ENCODE data around the gene LGALS3. TPM values are rescaled to one million over a fixed set of nuclear protein-coding genes. Genes with fewer than 3 reads are reported as not detected.

LGALS3 gene
- total RNA-seq, 1 experiment from 2014 or later = 288 TPM

DNA sequence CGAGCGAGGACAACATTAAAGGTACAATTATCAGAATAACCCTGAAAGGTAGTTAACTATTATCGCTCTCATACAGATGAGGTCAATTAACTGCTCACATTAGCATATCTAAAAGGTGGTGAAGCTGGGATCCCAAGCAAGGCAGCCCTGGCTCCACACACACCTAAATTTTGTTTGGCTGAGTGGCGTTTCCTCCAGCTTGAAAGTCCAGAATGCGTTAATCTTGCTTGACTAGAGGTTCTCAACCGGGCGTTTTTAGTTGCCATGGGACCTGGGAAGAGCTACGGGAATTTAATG lies 61.8 kb downstream of the LGALS3 start:
- DNase-seq (ENCODE audit: low read depth) = no peak

- DNase-seq (ENCODE audit: low read depth) = peak; percentile 97
Observed at GRCh38 chr14:55191203-55192053, 62.4 kb downstream of the LGALS3 start, which contains the start of gene DLGAP5. Gene DLGAP5, minus strand, starts transcription at chr14:55191585. Its CDS starts 2,406 bp downstream, at chr14:55189179.

DNA sequence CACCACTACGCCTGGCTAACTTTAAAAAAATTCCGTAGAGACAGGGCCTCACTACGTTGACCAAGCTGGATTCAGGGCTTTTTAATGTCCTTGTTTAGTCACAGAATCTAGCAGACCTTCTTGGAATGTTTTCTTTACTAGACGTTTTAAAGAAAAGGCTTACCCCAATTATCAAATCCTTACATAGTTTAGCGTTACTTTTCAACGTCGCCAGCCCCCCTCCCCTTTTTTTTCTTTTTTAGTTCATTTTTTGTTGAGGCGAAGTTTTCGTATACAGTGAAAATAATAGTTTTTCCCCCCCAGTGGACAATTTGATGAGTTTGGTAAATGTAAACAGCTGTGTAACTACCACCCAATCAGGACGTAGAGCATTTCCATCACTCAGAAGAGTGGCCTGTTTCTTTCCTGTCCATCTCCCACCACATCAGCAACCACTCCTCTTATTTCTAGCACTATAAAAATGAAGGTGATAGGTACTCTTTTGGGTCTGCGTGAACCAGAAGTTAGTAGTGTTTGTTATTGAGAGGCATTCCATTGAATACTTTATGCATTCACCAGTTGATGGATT lies 63.1 kb downstream of the LGALS3 start:
- DNase-seq (ENCODE audit: low read depth) = no peak

GRCh38 chr14:55194656-55195355 lies 65.8 kb downstream of the LGALS3 start:
- no peak for DNase-seq (ENCODE audit: low read depth)

Other genes starting within 250 kb of the LGALS3 start
- 0.51 and 0.80 TPM in 2 replicates for gene GCH1, start 226.4 kb upstream of the LGALS3 start, total RNA-seq (2014; rRNA removed)
- gene WDHD1, start 102.2 kb upstream of the LGALS3 start, total RNA-seq (2014; rRNA removed) = 25.5 and 26.4 TPM in 2 replicates
- gene SOCS4, start 102.0 kb upstream of the LGALS3 start, total RNA-seq (2014; rRNA removed) = 21.7 and 33.9 TPM in 2 replicates
- gene MAPK1IP1L, start 77.6 kb upstream of the LGALS3 start, total RNA-seq (2014; rRNA removed) = 117 and 196 TPM in 2 replicates
- gene DLGAP5, start 62.3 kb downstream of the LGALS3 start, total RNA-seq (2014; rRNA removed) = 91.2 and 97.3 TPM in 2 replicates
- 13.7 and 14.0 TPM in 2 replicates for gene FBXO34, start 142.2 kb downstream of the LGALS3 start, total RNA-seq (2014; rRNA removed)

Data from LHCN-M2 (cell line).